ENCODE data around the gene SCUBE2. TPM values are rescaled to one million over a fixed set of nuclear protein-coding genes. Genes with fewer than 3 reads are reported as not detected.

SCUBE2 gene
- total RNA-seq, 3 donors from 2014 or later: 0.20 to 0.41 (median 0.26) TPM

DNA sequence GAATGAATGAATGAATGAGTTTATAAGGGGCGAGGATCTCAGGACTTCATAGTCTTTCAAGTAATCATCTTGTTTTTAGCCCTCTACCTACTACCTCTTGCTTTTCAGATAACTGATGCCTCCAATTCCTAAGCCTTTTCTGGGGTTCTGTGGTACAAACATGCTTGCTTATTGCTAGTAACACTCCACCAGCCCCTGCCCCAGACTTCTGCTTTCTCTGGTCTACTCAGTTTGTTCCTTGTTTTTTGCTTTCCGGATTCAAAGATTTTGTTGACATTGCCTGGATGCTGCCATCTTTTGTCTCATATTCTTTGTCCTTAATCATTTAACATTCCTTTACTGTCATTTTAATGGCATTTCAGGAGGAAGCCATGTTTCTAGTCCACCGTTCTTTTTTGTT lies 118.3 kb downstream of the SCUBE2 start:
- no peaks in the 10 kb centered on the region for H3K27me3 Mint-ChIP-seq (ENCODE audit: low read depth)
- no peaks in the 10 kb centered on the region for H3K9me3 Mint-ChIP-seq
- ATAC-seq (no peak), DNase-seq (no peak)
- no peak overlapping the region for H3K4me3 Mint-ChIP-seq
- no peaks in the 10 kb centered on the region for H3K4me1 Mint-ChIP-seq (ENCODE audit: low read depth)
- no peaks in the 10 kb centered on the region for H3K36me3 Mint-ChIP-seq (ENCODE audit: insufficient read depth)

DNA sequence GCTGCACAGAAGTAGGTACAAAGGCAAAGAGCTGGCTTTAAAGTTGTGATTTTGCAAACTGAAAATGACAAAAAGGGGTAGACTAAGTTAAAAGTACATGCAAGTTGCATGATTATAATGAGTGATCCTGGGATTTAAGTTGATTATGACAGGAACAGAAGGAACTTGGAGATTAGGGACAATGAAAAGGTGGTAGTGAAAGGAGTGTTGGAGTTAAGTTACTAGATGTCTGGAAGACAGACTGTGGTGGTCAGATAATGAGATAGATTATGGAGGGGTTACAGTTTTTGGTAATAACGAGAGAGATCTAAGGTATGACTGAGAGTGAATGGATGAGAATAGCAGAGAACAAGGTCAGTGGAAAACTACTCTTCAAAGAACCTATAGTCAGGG lies 119.5 kb downstream of the SCUBE2 start:
- no peak for DNase-seq
- H3K27me3 Mint-ChIP-seq (ENCODE audit: low read depth): no peaks in the 10 kb centered on the region
- H3K4me1 Mint-ChIP-seq (ENCODE audit: low read depth): no peaks in the 10 kb centered on the region
- no peak overlapping the region for H3K4me3 Mint-ChIP-seq
- no peaks in the 10 kb centered on the region for H3K9me3 Mint-ChIP-seq
- ATAC-seq: no peak
- H3K36me3 Mint-ChIP-seq (ENCODE audit: insufficient read depth): peaks cover 3% of the 10 kb centered on the region

DNA sequence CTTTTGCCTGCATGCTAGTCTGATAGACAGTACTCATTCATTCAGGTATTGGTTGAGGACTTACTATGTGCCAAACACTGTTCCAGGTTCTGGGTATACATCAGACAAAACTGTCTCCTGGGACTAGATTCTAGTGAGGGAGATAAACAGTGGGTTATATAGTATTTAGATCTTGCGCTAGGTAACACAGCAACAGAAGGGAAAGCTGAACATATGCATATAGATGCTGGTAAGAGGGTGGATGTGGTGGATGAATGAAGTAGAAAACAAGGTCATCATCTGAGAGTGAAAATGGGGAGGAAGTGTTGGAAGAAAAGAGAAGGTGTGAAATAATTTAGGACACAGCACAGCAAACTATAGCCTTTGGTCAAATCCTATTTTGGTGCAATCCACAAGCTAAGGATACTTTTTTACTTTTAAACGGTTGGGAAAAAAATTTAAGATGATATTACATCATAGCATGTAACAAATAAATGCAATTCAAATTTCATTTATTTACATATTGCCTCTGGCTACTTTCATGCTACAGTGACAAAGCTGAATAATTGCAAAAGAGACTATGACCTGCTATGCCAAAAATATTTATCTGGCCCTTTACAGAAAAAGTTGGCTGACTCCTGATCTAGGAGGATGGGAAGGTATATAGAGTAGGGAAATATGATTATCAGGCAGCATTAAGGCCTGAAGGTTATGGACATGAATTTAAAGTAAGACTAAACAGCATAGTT lies 120.0 kb downstream of the SCUBE2 start:
- ATAC-seq (no peak), DNase-seq (no peak)
- no peaks in the 10 kb centered on the region for H3K9me3 Mint-ChIP-seq
- H3K36me3 Mint-ChIP-seq (ENCODE audit: insufficient read depth): peaks cover 3% of the 10 kb centered on the region
- no peak overlapping the region for H3K4me3 Mint-ChIP-seq
- no peaks in the 10 kb centered on the region for H3K4me1 Mint-ChIP-seq (ENCODE audit: low read depth)
- no peaks in the 10 kb centered on the region for H3K27me3 Mint-ChIP-seq (ENCODE audit: low read depth)

Other genes with a start within 250 kb of the SCUBE2 start
- 10 to 100 TPM; 18.2 to 25.6 (median 25.6) TPM for gene AKIP1, start 180.4 kb downstream of the SCUBE2 start, total RNA-seq
- gene C11orf16, start 158.7 kb downstream of the SCUBE2 start, total RNA-seq: not detected
- not detected for gene ASCL3, start 148.6 kb downstream of the SCUBE2 start, total RNA-seq
- 10 to 100 TPM; 25.6 to 28.9 (median 28.6) TPM for gene TMEM9B, start 127.2 kb downstream of the SCUBE2 start, total RNA-seq
- gene NRIP3, start 87.6 kb downstream of the SCUBE2 start, total RNA-seq: 1 to 10 TPM; 1.9 to 2.4 (median 2.0) TPM
- gene DENND5A, start 173.8 kb upstream of the SCUBE2 start, total RNA-seq: 10 to 100 TPM; 32.5 to 62.9 (median 44.2) TPM
- gene TMEM41B, start 223.0 kb upstream of the SCUBE2 start, total RNA-seq: 10 to 100 TPM; 17.6 to 21.6 (median 18.0) TPM

All from activated T-cell treated with anti-CD3 and anti-CD28 coated beads, Interleukin-2, amount 50 U/mL, for 4 hours (primary cell).